A549 (cell line): Measurements from ENCODE around the gene THUMPD1. TPM values are rescaled to one million over a fixed set of nuclear protein-coding genes. Genes with fewer than 3 reads are reported as not detected.
"Not testable (repeated sequence)": the region's sequence is repeated elsewhere in the genome, so short reads cannot be mapped to it uniquely, and the experiment has no call there.

Source experiments
- ATAC-seq, 2 experiments: fragments of 200-7000 bp in 1 of 2; fragments of >200 bp in 1 of 2; cut with Nextera tagmentation in 1 of 2; cut with Tn5 transposase in 1 of 2; 3 replicates each; pipeline versions ENCODE4 v1.8.0 to v1.9.1; 2018 to 2020; ENCODE audit warnings: mild to moderate bottlenecking in 1 of 2, moderate library complexity in 1 of 2
- CTCF ChIA-PET: fragments of 300-600 bp; sonication (Branson Sonifier 250); formaldehyde crosslinking; extraction: SDS; loops from one replicate; lab custom pipeline; 2021; ENCODE audit warnings: antibody characterized with exemption, inconsistent platforms; lab: Yijun Ruan, JAX
- POLR2A ChIA-PET: fragments of 350-600 bp; formaldehyde crosslinking; extraction: SDS; loops from one replicate; lab custom pipeline; 2021; ENCODE audit warnings: antibody characterized with exemption, inconsistent platforms; lab: Yijun Ruan, JAX
- DNase-seq, 2 experiments: peaks; one replicate each; pipeline versions ENCODE4 v3.0.0 to v3.0.0-alpha.2; 2011 to 2016; ENCODE audit warnings: low read depth in 1 of 2, low spot score in 1 of 2
- FAIRE-seq: peaks from 2 replicates; lab custom pipeline; 2011; peaks lifted over from hg19 to GRCh38; lab: Jason Lieb, UNC
- H3K27ac ChIP-seq, 2 experiments: fragments of >200 bp; sonication (Bioruptor Twin); formaldehyde crosslinking; 3 replicates each; pipeline ENCODE4 v1.5.1; 2016 to 2017
- H3K4me1 ChIP-seq: fragments of >200 bp; sonication (Bioruptor Twin); formaldehyde crosslinking; 3 replicates; pipeline ENCODE4 v1.6.1; 2016
- H3K4me2 ChIP-seq: fragments of >200 bp; sonication (Bioruptor Twin); formaldehyde crosslinking; 3 replicates; pipeline ENCODE4 v1.6.1; 2016
- H3K4me3 ChIP-seq: fragments of >200 bp; sonication (Bioruptor Twin); formaldehyde crosslinking; 3 replicates; pipeline ENCODE4 v1.5.1; 2016
- H3K9me3 ChIP-seq: fragments of >200 bp; sonication (Bioruptor Twin); formaldehyde crosslinking; 3 replicates; pipeline ENCODE4 v1.6.1; 2016
- ESRRA ChIP-seq: fragments of 150-350 bp; IDR thresholded peaks from 2 replicates; pipeline ENCODE4 v1.6.1; 2014; ENCODE audit warnings: mild to moderate bottlenecking, low read length, borderline replicate concordance
- FOSB ChIP-seq: fragments of 250-450 bp; sonication (Bioruptor Pico); IDR thresholded peaks from 2 replicates; pipeline ENCODE4 v1.5.0; 2020; ENCODE audit warnings: mild to moderate bottlenecking, moderate library complexity
- FOSL2 ChIP-seq, 2 experiments: fragments of 450-650 bp in 1 of 2; fragments of >200 bp in 1 of 2; sonication (Bioruptor Twin) in 1 of 2; formaldehyde crosslinking; IDR thresholded peaks; 2 replicates each; pipeline versions ENCODE4 v1.5.0 to v1.6.1; 2016 to 2020; ENCODE audit warnings: mild to moderate bottlenecking in 1 of 2, moderate library complexity in 1 of 2
- GATA3 ChIP-seq: IDR thresholded peaks from 2 replicates; pipeline ENCODE4 v1.6.1; 2012; ENCODE audit warnings: borderline replicate concordance
- HDAC2 ChIP-seq: fragments of 200-600 bp; sonication (generic); IDR thresholded peaks from 2 replicates; pipeline ENCODE4 v1.6.1; 2016
- HOXA7 ChIP-seq: fragments of 250-450 bp; sonication (Bioruptor Pico); IDR thresholded peaks from 2 replicates; pipeline ENCODE4 v1.5.0; 2020; ENCODE audit warnings: mild to moderate bottlenecking, moderate library complexity
- HOXB13 ChIP-seq: fragments of 250-450 bp; sonication (Bioruptor Pico); IDR thresholded peaks from 2 replicates; pipeline ENCODE4 v1.5.0; 2020; ENCODE audit warnings: low read depth, mild to moderate bottlenecking, moderate library complexity
- JUNB ChIP-seq: fragments of >200 bp; sonication (Bioruptor Twin); formaldehyde crosslinking; IDR thresholded peaks from 2 replicates; pipeline ENCODE4 v1.6.1; 2016
- MAFK ChIP-seq: fragments of 450-650 bp; IDR thresholded peaks from 2 replicates; pipeline ENCODE4 v1.6.1; 2014; ENCODE audit not compliant: partially characterized antibody
- MYC ChIP-seq: IDR thresholded peaks from 2 replicates; pipeline ENCODE4 v1.6.1; 2012; ENCODE audit warnings: mild to moderate bottlenecking, inconsistent platforms, low read length, improper control_type of control experiment, borderline replicate concordance
- NFE2L2 ChIP-seq: fragments of 150-350 bp; conservative IDR thresholded peaks from 2 replicates; pipeline ENCODE4 v1.6.1; 2014; ENCODE audit warnings: low read length
- POLR2AphosphoS2 ChIP-seq: conservative IDR thresholded peaks from 2 replicates; pipeline ENCODE4 v1.6.1; 2012; ENCODE audit warnings: low read length, improper control_type of control experiment, inconsistent platforms
- RAD21 ChIP-seq, 2 experiments: fragments of >200 bp in 1 of 2; sonication (Bioruptor Twin) in 1 of 2; formaldehyde crosslinking in 1 of 2; IDR thresholded peaks in 1 of 2; conservative IDR thresholded peaks in 1 of 2; 2 replicates in 1 of 2; 3 replicates in 1 of 2; pipeline ENCODE4 v1.6.1; 2012 to 2018; ENCODE audit warnings: inconsistent platforms in 1 of 2
- TFCP2L1 ChIP-seq: fragments of 250-450 bp; sonication (Bioruptor Pico); IDR thresholded peaks from 2 replicates; pipeline ENCODE4 v1.5.0; 2021; ENCODE audit warnings: mild to moderate bottlenecking
- TP53 ChIP-seq: fragments of 250-450 bp; sonication (Bioruptor Pico); IDR thresholded peaks from 2 replicates; pipeline ENCODE4 v1.5.0; 2021; ENCODE audit warnings: mild to moderate bottlenecking, moderate library complexity
- ZC3H11A ChIP-seq: fragments of 450-650 bp; IDR thresholded peaks from 2 replicates; pipeline ENCODE4 v1.6.1; 2014; ENCODE audit warnings: antibody characterized with exemption, mild to moderate bottlenecking
- ZFP36 ChIP-seq: fragments of 450-650 bp; IDR thresholded peaks from 2 replicates; pipeline ENCODE4 v1.6.1; 2014; ENCODE audit warnings: borderline replicate concordance; ENCODE audit not compliant: partially characterized antibody
- ZNF302 ChIP-seq: fragments of 250-450 bp; sonication (Bioruptor Pico); IDR thresholded peaks from 2 replicates; pipeline ENCODE4 v1.9.0; 2021; ENCODE audit warnings: inconsistent platforms, mild to moderate bottlenecking, moderate library complexity
- WGBS: methylation state at CpG from one replicate; pipeline ENCODE4 v1.1.6; 2017; ENCODE audit errors: missing lambda C conversion rate; 5-methylcytosine and 5-hydroxymethylcytosine counted together
- polyA plus RNA-seq, 4 experiments: library from polyadenylated mRNA; depleted of rRNA in 3 of 4; stranded (reverse); fragments of >200 nt; fragmentation: RNase III in 1 of 4; extraction: RNeasy Plus Mini Kit Qiagen cat#74134 plus additional on column Dnase treatment in 1 of 4; gene quantifications; 2 replicates in 3 of 4; 3 replicates in 1 of 4; pipeline ENCODE4 v1.2.3, GENCODE V29; 2011 to 2017
- TF ChIP-seq, protein P1 (sequence below): fragments of 250-450 bp; sonication (Bioruptor Pico); IDR thresholded peaks from 2 replicates; pipeline ENCODE4 v1.5.0; 2020; ENCODE audit warnings: low read depth, mild to moderate bottlenecking, moderate library complexity
- TF ChIP-seq, protein P2 (sequence below): fragments of >200 bp; sonication (Bioruptor Twin); formaldehyde crosslinking; IDR thresholded peaks from 3 replicates; pipeline ENCODE4 v1.5.1; 2016
- TF ChIP-seq, protein P3 (sequence below): fragments of >200 bp; sonication (Bioruptor Twin); formaldehyde crosslinking; IDR thresholded peaks from 2 replicates; pipeline ENCODE4 v1.6.1; 2016
- TF ChIP-seq, protein P4 (sequence below): fragments of 150-350 bp; IDR thresholded peaks from 2 replicates; pipeline ENCODE4 v1.6.1; 2014; ENCODE audit warnings: low read depth, mild to moderate bottlenecking, low read length
- TF ChIP-seq, protein P5 (sequence below): IDR thresholded peaks from 2 replicates; pipeline ENCODE4 v1.6.1; 2012

THUMPD1 gene
- polyA plus RNA-seq, 2 of the 4 experiments (the other 2 are of a cell fraction), result 27.8 to 47.7 TPM

DNA sequence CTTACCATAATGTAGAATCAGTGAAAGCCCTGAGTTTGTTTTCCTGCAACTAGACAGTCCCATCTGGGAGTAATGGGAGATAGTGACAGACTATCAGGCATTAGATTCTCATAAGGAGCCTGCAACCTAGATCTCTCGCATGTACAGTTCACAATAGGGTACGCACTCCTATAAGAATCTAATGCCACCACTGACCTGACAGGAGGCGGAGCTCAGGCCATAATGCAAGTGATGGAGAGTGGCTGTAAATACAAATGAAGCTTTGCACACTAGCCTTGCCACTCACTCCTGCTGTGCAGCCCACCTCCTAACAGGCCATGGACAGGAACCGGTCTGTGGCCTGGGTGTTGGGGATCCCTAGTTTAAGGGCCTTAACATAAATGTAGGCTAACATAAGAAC lies 21.4 kb downstream of the THUMPD1 start:
- ChIA-PET CTCF (no interaction called here), POLR2A (no interaction called here)
- H3K4me1 ChIP-seq, result no peaks in the 10 kb centered on the region
- no peak overlapping the region for H3K4me2 ChIP-seq
- no peak overlapping the region for H3K4me3 ChIP-seq
- no peaks in the 10 kb centered on the region for H3K9me3 ChIP-seq
- 71% methylated on average over 4 of the region's 4 CpGs for WGBS
- FAIRE-seq (no peak), DNase-seq (no peak), ATAC-seq (no peak)
- no peak overlapping the region for H3K27ac ChIP-seq
- TF ChIP-seq NFE2L2, result no peak
- TF ChIP-seq ZFP36, result no peak
- TF ChIP-seq, protein P1, sequence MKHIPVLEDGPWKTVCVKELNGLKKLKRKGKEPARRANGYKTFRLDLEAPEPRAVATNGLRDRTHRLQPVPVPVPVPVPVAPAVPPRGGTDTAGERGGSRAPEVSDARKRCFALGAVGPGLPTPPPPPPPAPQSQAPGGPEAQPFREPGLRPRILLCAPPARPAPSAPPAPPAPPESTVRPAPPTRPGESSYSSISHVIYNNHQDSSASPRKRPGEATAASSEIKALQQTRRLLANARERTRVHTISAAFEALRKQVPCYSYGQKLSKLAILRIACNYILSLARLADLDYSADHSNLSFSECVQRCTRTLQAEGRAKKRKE (CRISPR knock-in tag), result no peak
- TF ChIP-seq, protein P2, sequence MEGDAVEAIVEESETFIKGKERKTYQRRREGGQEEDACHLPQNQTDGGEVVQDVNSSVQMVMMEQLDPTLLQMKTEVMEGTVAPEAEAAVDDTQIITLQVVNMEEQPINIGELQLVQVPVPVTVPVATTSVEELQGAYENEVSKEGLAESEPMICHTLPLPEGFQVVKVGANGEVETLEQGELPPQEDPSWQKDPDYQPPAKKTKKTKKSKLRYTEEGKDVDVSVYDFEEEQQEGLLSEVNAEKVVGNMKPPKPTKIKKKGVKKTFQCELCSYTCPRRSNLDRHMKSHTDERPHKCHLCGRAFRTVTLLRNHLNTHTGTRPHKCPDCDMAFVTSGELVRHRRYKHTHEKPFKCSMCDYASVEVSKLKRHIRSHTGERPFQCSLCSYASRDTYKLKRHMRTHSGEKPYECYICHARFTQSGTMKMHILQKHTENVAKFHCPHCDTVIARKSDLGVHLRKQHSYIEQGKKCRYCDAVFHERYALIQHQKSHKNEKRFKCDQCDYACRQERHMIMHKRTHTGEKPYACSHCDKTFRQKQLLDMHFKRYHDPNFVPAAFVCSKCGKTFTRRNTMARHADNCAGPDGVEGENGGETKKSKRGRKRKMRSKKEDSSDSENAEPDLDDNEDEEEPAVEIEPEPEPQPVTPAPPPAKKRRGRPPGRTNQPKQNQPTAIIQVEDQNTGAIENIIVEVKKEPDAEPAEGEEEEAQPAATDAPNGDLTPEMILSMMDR, result no peak
- no peak for TF ChIP-seq FOSB
- TF ChIP-seq MYC, result no peak
- no peak for TF ChIP-seq ZNF302 (CRISPR knock-in tag)
- TF ChIP-seq FOSL2 (IDR thresholded peaks at IDR 0.05), result no peak
- no peak for TF ChIP-seq FOSL2 (CRISPR knock-in tag; IDR thresholded peaks at IDR 0.05)
- no peak for TF ChIP-seq MAFK
- TF ChIP-seq HOXB13 (CRISPR knock-in tag), result no peak
- TF ChIP-seq HDAC2, result no peak

DNA sequence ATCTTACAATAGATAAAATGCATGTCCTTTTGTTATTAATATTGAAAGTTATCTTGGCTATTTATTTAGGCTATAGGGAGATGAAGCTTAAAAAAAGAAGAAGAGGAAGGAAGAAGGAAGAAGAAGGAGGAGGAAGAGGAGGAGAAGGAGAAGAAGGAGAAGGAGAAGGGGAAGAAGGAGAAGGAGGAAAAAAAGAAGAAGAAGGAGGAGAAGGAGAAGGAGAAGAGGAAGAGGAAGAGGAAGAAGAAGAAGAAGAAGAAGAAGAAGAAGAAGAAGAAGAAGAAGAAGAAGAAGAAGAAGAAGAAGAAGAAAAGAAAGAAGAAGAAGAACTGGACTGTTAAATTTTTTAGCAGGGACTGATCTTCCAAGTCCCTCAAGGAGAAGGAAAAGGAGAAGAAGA lies 23.9 kb downstream of the THUMPD1 start:
- FAIRE-seq, CTCF ChIA-PET: not testable (repeated sequence)

DNA sequence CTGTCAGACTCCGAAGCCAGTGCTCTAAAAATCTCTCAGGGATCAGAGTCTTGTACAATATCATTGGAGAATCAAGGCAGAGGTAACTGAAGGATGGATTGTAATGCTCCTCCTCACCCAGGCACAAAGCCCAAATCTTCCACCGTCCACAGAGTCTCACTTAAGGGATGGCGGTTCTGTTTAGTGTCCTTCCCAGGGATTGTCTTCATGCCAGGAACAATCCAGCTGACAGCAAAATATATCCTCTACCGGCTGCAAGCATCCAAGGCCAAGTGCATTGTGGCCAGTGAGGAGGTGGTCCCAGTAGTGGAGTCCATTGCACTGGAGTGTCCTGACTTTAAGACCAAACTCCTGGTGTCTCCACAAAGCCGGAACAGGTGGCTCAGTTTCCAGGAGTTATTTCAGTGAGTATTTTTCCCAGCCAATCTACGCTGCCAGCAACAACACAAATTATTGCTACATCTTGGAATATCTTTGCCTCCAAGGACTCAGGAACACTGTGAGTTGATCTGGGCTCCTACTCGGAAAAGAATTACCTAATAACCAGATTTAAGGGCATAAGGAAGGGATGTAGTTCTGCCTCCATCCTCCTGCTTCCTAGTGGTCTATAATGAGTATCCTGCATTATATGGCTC lies 30.2 kb downstream of the THUMPD1 start:
- Histone ChIP-seq H3K4me1 (no peaks in the 10 kb centered on the region), H3K9me3 (no peaks in the 10 kb centered on the region), H3K27ac (no peak overlapping the region), H3K4me2 (no peak overlapping the region), H3K4me3 (no peak overlapping the region)
- ChIA-PET POLR2A (no interaction called here), CTCF (no interaction called here)
- TF ChIP-seq ZFP36 (no peak), ESRRA (no peak), GATA3 (no peak), TFCP2L1 (no peak), RAD21 (conservative IDR thresholded peaks at IDR 0.05 in 1 of 2, IDR thresholded peaks at IDR 0.05 in 1 of 2) (no peak), HOXA7 (CRISPR knock-in tag) (no peak), ZC3H11A (no peak), JUNB (no peak), POLR2AphosphoS2 (no peak), TP53 (no peak)
- TF ChIP-seq, protein P1 (CRISPR knock-in tag), result no peak
- TF ChIP-seq, protein P3, sequence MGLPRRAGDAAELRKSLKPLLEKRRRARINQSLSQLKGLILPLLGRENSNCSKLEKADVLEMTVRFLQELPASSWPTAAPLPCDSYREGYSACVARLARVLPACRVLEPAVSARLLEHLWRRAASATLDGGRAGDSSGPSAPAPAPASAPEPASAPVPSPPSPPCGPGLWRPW, result no peak
- TF ChIP-seq, protein P4, sequence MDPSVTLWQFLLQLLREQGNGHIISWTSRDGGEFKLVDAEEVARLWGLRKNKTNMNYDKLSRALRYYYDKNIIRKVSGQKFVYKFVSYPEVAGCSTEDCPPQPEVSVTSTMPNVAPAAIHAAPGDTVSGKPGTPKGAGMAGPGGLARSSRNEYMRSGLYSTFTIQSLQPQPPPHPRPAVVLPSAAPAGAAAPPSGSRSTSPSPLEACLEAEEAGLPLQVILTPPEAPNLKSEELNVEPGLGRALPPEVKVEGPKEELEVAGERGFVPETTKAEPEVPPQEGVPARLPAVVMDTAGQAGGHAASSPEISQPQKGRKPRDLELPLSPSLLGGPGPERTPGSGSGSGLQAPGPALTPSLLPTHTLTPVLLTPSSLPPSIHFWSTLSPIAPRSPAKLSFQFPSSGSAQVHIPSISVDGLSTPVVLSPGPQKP, result no peak
- TF ChIP-seq, protein P5, sequence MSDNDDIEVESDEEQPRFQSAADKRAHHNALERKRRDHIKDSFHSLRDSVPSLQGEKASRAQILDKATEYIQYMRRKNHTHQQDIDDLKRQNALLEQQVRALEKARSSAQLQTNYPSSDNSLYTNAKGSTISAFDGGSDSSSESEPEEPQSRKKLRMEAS, result no peak
- ATAC-seq (no peak), FAIRE-seq (no peak), DNase-seq (no peak)
- 56% methylated on average over 7 of the region's 7 CpGs for WGBS

More for the DNA sequence above, 23.9 kb downstream of the THUMPD1 start:
- DNase-seq, H3K4me2 ChIP-seq, H3K27ac ChIP-seq, ATAC-seq, POLR2A ChIA-PET, H3K4me3 ChIP-seq, H3K9me3 ChIP-seq, H3K4me1 ChIP-seq: not testable (repeated sequence)
